Upper lobe of right lung (tissue), 1 donor: ENCODE results near the gene THSD4. TPM values are rescaled to one million over a fixed set of nuclear protein-coding genes. Genes with fewer than 3 reads are reported as not detected.
A peak's percentile ranks its signal among the peaks of the same experiment; 100 is the strongest.

ENCODE experiments used
- ATAC-seq: fragments of 200-7000 bp; cut with Tn5 transposase; one replicate; pipeline ENCODE4 v1.9.1; 2020; ENCODE audit warnings: mild to moderate bottlenecking, moderate library complexity
- DNase-seq: peaks from one replicate; pipeline ENCODE4 v3.0.0-alpha.2; 2020
- H3K27ac ChIP-seq: fragments of 200-600 bp; one replicate; pipeline ENCODE4 v1.8.0; 2022
- H3K27me3 ChIP-seq: fragments of 200-600 bp; one replicate; pipeline ENCODE4 v1.8.0; 2022; ENCODE audit warnings: mild to moderate bottlenecking
- H3K36me3 ChIP-seq: fragments of 200-600 bp; one replicate; pipeline ENCODE4 v1.8.0; 2022
- H3K4me1 ChIP-seq: fragments of 200-600 bp; one replicate; pipeline ENCODE4 v1.8.0; 2022
- H3K4me3 ChIP-seq: fragments of 200-600 bp; one replicate; pipeline ENCODE4 v1.8.0; 2022; ENCODE audit warnings: mild to moderate bottlenecking
- H3K9me3 ChIP-seq: fragments of 200-600 bp; one replicate; pipeline ENCODE4 v1.8.0; 2022
- intact Hi-C: fragments of 100-400 bp; cut with DNase I; formaldehyde crosslinking; loops from one replicate; pipeline ENCODE4 v1.11.0; 2022
- total RNA-seq: library from RNA; stranded (reverse); fragmentation: NEBNext Ultra II Directional; extraction: Animal tissue kit (Norgen Biotek cat#: 25700); gene quantifications from one replicate; pipeline ENCODE4 v1.2.1, GENCODE V29; 2021
- TF ChIP-seq, protein P1 (sequence below): fragments of 200-600 bp; IDR thresholded peaks from one replicate; pipeline ENCODE4 v1.8.0; 2022; ENCODE audit warnings: antibody characterized with exemption
- donor health status: DM: no; HTN: yes; CAD: no; lungs with severe emphysema.

Gene THSD4
- total RNA-seq, 1 donor from 2014 or later: 25.6 TPM

DNA sequence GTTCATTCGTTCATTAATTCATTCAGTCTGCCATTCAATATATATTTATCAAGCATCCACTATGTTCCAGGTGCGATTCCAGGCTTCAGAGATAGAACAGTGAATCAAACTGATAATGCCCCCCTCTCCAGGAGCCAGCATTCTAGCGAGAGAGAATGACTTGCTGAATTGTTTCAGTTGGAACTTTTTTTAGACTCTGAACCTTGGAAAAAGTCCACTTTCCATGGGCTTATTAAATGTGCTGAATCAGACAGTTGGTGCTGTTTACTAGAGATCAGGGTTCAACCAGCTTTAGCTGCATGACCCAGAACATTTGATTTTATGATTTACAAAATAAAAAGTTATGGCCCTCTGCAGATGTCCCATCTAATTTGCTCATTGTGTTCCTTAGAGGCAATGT lies 213.2 kb downstream of the THSD4 start:
- H3K27me3 ChIP-seq: no peaks in the 10 kb centered on the region
- H3K36me3 ChIP-seq: no peaks in the 10 kb centered on the region
- no peak for DNase-seq
- H3K4me3 ChIP-seq: no peak overlapping the region
- TF ChIP-seq, protein P1, sequence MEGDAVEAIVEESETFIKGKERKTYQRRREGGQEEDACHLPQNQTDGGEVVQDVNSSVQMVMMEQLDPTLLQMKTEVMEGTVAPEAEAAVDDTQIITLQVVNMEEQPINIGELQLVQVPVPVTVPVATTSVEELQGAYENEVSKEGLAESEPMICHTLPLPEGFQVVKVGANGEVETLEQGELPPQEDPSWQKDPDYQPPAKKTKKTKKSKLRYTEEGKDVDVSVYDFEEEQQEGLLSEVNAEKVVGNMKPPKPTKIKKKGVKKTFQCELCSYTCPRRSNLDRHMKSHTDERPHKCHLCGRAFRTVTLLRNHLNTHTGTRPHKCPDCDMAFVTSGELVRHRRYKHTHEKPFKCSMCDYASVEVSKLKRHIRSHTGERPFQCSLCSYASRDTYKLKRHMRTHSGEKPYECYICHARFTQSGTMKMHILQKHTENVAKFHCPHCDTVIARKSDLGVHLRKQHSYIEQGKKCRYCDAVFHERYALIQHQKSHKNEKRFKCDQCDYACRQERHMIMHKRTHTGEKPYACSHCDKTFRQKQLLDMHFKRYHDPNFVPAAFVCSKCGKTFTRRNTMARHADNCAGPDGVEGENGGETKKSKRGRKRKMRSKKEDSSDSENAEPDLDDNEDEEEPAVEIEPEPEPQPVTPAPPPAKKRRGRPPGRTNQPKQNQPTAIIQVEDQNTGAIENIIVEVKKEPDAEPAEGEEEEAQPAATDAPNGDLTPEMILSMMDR: no peak
- ATAC-seq: no peak
- intact Hi-C loops: no loop called here
- H3K4me1 ChIP-seq: peaks cover 5% of the 10 kb centered on the region
- peak overlapping the region; percentile 30 for H3K27ac ChIP-seq
- H3K9me3 ChIP-seq: no peaks in the 10 kb centered on the region

DNA sequence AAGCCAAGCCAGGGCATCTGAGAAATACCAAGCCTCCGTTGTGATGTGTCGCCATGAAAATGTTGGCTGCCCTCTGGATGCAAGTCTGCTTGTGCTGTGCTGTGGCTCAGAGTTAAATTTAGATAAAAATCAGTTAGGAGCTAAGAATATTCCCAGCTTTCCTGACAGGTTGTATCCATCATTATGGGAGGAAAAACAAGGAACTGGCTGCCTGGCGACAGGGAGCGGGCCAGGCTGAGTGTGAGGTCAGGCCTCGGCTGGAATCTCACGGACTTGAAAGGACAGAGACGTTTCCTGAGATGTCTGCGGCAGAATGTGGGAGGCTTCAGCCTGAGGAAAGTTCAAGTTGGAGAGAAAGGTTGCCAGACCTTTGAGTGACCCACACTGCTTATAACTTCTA lies 213.8 kb downstream of the THSD4 start:
- peaks cover 5% of the 10 kb centered on the region for H3K4me1 ChIP-seq
- H3K27ac ChIP-seq: no peak overlapping the region
- H3K4me3 ChIP-seq: no peak overlapping the region
- intact Hi-C loops: no loop called here
- H3K36me3 ChIP-seq: no peaks in the 10 kb centered on the region
- DNase-seq (no peak), ATAC-seq (peak; percentile 41)
- H3K27me3 ChIP-seq: no peaks in the 10 kb centered on the region
- H3K9me3 ChIP-seq: no peaks in the 10 kb centered on the region
- TF ChIP-seq, protein P1: no peak

DNA sequence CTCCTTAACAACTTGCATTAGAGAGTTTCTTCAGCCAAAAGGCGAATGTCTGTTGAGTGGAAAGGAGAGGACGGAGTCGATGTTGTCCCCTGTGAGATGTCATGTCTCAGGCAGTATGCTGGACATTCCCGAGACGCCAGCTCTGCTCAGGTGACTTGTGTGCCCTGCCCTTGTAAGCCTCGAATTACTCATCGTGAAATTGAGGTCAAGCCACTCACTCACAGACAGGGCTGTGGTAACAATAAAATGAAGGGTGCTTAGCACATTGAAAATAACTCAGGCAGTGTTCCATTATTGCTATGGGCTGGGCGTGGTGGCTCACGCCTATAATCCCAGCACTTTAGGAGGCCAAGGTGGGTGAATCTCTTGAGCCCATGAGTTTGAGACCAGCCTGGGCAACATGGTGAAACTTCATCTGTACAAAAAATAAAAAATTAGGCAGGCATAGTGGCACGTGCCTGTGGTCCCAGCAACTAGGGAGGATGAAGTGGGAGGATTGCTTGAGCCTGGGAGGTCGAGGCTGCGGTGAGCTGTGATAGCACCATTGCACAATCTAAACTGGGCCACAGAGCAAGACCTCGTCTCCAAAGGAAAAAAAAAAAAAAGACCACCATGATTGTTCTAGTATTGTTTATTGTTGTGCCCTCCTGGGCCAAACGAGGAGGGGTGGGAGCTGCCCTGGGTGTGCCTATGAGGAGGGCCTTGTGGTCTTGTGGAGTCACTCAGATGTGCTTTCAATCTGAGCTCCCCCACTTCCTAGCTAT lies 214.4 kb downstream of the THSD4 start:
- intact Hi-C loops: no loop called here
- Histone ChIP-seq H3K4me3 (no peak overlapping the region), H3K9me3 (no peaks in the 10 kb centered on the region), H3K36me3 (no peaks in the 10 kb centered on the region), H3K27me3 (no peaks in the 10 kb centered on the region), H3K4me1 (peaks cover 9% of the 10 kb centered on the region), H3K27ac (no peak overlapping the region)
- peak; percentile 80 for ATAC-seq
- TF ChIP-seq, protein P1: no peak
- DNase-seq: no peak

DNA sequence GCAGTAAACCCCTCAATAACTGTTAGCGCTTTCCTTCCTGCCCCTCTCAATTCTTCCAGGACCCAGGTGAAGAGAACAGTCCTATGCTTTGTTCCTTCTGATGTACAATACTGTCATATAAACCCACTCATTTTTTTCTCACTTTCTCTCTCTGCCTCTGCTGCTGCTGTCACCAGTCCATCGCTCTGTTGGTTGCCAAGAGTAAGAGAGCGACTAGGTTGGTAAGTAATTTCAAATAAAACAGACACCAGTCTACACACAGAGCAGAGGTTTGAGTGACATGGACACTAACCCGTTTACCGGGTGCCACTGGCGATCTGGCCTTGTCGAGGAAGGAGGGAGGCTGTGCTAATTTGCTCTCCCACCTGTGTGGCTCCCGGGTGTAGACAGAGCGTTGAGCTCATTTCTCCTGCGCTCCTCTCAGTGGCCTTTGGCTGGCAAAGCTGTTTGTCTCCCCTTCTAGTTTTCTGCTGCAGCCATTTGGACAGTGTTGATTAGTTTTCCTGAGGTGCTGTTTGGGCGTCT lies 215.4 kb downstream of the THSD4 start:
- Histone ChIP-seq H3K4me3 (no peak overlapping the region), H3K27ac (no peak overlapping the region), H3K36me3 (no peaks in the 10 kb centered on the region), H3K27me3 (no peaks in the 10 kb centered on the region), H3K9me3 (no peaks in the 10 kb centered on the region), H3K4me1 (peaks cover 10% of the 10 kb centered on the region)
- ATAC-seq: no peak
- no peak for DNase-seq
- TF ChIP-seq, protein P1: no peak
- intact Hi-C loops: no loop called here

DNA sequence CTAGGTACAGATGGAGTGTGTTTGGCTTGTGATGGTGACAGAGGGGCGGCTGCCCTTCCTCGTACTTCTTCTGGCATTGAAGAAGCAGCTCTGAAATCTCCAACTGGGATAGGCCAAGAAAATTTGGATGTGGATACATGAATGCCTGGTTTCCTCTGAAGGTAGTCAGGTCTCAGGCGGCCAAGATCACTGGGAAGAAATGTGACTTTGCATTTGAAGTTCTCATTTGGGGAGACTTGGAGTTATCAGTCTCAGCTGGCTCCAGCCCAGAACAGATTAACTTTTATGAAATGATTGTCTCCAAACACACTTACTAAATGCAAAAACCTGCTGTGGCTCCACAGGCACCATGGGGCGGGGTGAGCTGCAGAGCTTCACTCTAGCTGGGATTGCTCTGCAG lies 215.9 kb downstream of the THSD4 start:
- Histone ChIP-seq H3K36me3 (no peaks in the 10 kb centered on the region), H3K4me1 (peaks cover 10% of the 10 kb centered on the region), H3K9me3 (no peaks in the 10 kb centered on the region), H3K27me3 (no peaks in the 10 kb centered on the region), H3K27ac (no peak overlapping the region), H3K4me3 (no peak overlapping the region)
- ATAC-seq: no peak
- DNase-seq: no peak
- TF ChIP-seq, protein P1: no peak
- intact Hi-C loops: no loop called here
